ENCODE data around the gene MSI2. TPM values are rescaled to one million over a fixed set of nuclear protein-coding genes. Genes with fewer than 3 reads are reported as not detected.
A peak's percentile ranks its signal among the peaks of the same experiment; 100 is the strongest.

MSI2 gene
- total RNA-seq, 2 experiments from 2014 or later = 59.6 to 61.7 TPM

- Mint-ChIP-seq H3K4me1 (ENCODE audit: low read depth) (peaks cover 58% of the 10 kb centered on the region), H3K4me3 (no peak overlapping the region), H3K27ac (no peak overlapping the region), H3K9me3 (no peaks in the 10 kb centered on the region), H3K36me3 (ENCODE audit: low read depth) (peaks cover 11% of the 10 kb centered on the region), H3K27me3 (no peaks in the 10 kb centered on the region)
- intact Hi-C loops (cut with micrococcal nuclease) = no loop called here
- ChIA-PET POLR2A (interaction anchor here (1.0 to 1.1 kb wide), 2 partner anchors 13 to 47 kb away, joined by 3 read pairs; no protein-coding TSS in a partner anchor), CTCF (interaction anchor here (0.9 kb wide), 1 partner anchor 8 kb away, joined by 3 read pairs; no protein-coding TSS in a partner anchor)
- ATAC-seq (no peak), DNase-seq (no peak)
- TF ChIP-seq CTCF (IDR thresholded peaks at IDR 0.05) = no peak
Measured at GRCh38 chr17:57355090-57355859, 99.0 kb downstream of the MSI2 start.

GRCh38 chr17:57356153-57356718 is 99.9 kb downstream of the MSI2 start:
- no peak for ATAC-seq
- Mint-ChIP-seq H3K27me3 (no peaks in the 10 kb centered on the region), H3K9me3 (no peaks in the 10 kb centered on the region), H3K4me1 (ENCODE audit: low read depth) (peaks cover 57% of the 10 kb centered on the region), H3K4me3 (no peak overlapping the region), H3K27ac (no peak overlapping the region), H3K36me3 (ENCODE audit: low read depth) (peaks cover 3% of the 10 kb centered on the region)
- POLR2A ChIA-PET = no interaction called here
- DNase-seq = no peak
- TF ChIP-seq CTCF (IDR thresholded peaks at IDR 0.05) = no peak
- intact Hi-C loops (cut with micrococcal nuclease) = no loop called here
- CTCF ChIA-PET = interaction anchor here (1.7 to 2.2 kb wide), 2 partner anchors 84 to 113 kb away, joined by 4 to 9 read pairs; no protein-coding TSS in a partner anchor

GRCh38 chr17:57356719-57357391 is 100.5 kb downstream of the MSI2 start:
- no peak for TF ChIP-seq CTCF (IDR thresholded peaks at IDR 0.05)
- Mint-ChIP-seq H3K4me3 (no peak overlapping the region), H3K4me1 (ENCODE audit: low read depth) (peaks cover 57% of the 10 kb centered on the region), H3K27me3 (no peaks in the 10 kb centered on the region), H3K27ac (peak overlapping the region; percentile 50), H3K9me3 (no peaks in the 10 kb centered on the region), H3K36me3 (ENCODE audit: low read depth) (no peaks in the 10 kb centered on the region)
- ChIA-PET POLR2A (no interaction called here), CTCF (interaction anchor here (1.0 to 2.2 kb wide), 4 partner anchors 8 to 114 kb away, joined by 3 to 9 read pairs (median 4); no protein-coding TSS in a partner anchor)
- intact Hi-C loops (cut with micrococcal nuclease) = no loop called here
- DNase-seq = no peak
- no peak for ATAC-seq

- TF ChIP-seq CTCF (IDR thresholded peaks at IDR 0.05) = no peak
- intact Hi-C loops (cut with micrococcal nuclease) = no loop called here
- Mint-ChIP-seq H3K36me3 (ENCODE audit: low read depth) (no peaks in the 10 kb centered on the region), H3K27ac (peak overlapping the region; percentile 53), H3K27me3 (no peaks in the 10 kb centered on the region), H3K4me1 (ENCODE audit: low read depth) (peaks cover 57% of the 10 kb centered on the region), H3K9me3 (no peaks in the 10 kb centered on the region), H3K4me3 (no peak overlapping the region)
- POLR2A ChIA-PET = interaction anchor here (0.9 kb wide), 1 partner anchor 99 kb away, joined by 3 read pairs; no protein-coding TSS in a partner anchor
- ATAC-seq (no peak), DNase-seq (no peak)
- CTCF ChIA-PET = interaction anchor here (0.8 to 2.2 kb wide), 6 partner anchors 9 to 240 kb away, joined by 3 to 9 read pairs (median 4); no protein-coding TSS in a partner anchor
Measured at GRCh38 chr17:57357392-57357784, 101.1 kb downstream of the MSI2 start.

Data from activated CD8-positive, alpha-beta T cell treated with anti-CD3 and anti-CD28 coated beads for 36 hours (primary cell).